Stimulated activated CD4-positive, alpha-beta T cell treated with anti-CD3 and anti-CD28 coated beads, Interleukin-15, amount 100 ng/mL, for 24 hours (primary cell): Measurements from ENCODE around the gene ROBO1.

Experiments used
- DNase-seq: peaks from one replicate; pipeline ENCODE4 v3.0.0-alpha.2; 2020

The ROBO1 gene

DNA sequence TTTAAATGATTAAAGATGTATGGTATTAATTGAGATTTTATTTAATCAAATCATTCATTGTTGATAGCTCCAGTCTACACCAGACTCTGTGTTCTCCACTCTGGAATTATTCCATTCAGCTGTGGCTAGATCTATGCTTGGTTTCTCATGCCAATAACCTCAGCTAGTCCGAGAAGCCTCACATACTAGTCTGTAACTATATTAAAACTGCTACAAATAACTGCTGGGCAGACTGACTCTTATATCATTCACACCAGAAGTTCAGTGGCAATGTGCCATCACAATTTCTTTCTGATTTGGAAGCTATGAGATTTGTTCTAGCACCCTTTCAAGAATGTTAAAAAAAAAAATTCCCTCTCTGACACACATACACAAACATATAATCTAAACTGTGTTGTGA is 947.3 kb downstream of the ROBO1 start:
- no peak for DNase-seq

- DNase-seq: no peak
Observed at GRCh38 chr3:78818161-78818985, 949.4 kb downstream of the ROBO1 start.

DNA sequence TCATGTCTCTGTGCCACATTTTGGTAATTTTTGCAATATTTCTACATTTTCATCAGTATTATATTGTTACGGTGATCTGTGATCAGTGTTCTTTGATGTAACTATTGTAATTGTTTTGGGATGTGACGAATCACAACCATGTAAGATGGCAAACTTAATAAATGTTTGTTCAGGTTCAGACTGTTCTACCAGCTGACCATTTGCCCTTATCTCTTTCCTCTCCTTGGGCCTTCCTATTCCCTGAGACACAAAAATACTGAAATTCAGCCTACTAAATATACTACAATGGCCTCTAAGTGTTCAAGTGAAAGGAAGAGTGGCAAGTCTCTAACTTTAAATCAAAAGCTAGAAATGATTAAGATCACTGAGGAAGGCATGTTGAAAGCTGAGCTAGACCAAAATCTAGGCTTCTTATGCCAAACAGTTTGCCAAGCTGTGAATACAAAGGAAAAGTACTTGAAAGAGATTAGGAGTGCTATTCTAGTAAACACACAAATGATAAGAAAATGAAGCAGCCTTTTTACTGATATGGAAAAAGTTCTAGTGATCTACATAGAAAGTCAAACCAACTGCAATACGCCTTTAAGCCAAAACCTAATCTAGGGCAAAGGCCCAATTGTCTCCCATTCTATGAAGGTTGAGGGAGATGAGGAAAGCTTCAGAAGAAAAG is 952.8 kb downstream of the ROBO1 start:
- no peak for DNase-seq

DNA sequence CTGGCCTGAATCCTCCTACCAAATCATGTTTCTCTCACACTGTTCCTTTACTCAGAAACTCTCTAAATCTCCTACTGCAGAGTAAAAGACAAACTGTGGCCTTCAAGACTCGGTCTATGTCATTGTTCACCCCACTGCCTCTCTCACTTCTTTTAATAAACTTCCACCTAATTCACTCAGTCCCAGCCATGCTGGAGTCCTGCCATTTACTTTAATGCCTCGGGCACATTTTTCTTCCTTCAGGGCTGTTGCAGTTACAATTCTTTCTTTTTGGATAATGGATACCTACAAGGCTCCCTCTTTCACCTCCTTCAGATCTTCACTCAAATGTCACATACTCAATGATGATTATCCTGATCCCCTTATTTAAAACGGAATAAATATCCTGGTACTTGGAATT is 955.6 kb downstream of the ROBO1 start:
- DNase-seq: no peak

DNA sequence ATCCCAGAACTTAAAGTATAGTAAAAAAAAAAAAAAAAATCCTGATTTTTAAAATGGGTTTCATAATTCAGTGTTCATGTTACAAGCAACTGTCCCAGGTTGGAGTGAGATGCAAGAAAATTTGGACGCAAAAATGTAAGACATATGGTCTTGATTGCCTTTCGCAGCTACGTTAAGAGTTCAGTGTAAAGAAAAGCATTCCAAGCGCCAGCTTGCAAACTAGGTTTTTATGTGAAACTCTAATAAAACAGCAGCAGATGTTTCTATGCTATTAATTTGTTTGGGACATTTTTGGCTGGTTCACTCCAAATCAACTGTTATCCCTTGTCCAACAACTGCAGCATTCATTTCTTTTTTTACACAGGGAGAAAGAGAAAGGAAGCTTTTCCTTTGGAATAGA is 957.8 kb downstream of the ROBO1 start:
- no peak for DNase-seq

DNA sequence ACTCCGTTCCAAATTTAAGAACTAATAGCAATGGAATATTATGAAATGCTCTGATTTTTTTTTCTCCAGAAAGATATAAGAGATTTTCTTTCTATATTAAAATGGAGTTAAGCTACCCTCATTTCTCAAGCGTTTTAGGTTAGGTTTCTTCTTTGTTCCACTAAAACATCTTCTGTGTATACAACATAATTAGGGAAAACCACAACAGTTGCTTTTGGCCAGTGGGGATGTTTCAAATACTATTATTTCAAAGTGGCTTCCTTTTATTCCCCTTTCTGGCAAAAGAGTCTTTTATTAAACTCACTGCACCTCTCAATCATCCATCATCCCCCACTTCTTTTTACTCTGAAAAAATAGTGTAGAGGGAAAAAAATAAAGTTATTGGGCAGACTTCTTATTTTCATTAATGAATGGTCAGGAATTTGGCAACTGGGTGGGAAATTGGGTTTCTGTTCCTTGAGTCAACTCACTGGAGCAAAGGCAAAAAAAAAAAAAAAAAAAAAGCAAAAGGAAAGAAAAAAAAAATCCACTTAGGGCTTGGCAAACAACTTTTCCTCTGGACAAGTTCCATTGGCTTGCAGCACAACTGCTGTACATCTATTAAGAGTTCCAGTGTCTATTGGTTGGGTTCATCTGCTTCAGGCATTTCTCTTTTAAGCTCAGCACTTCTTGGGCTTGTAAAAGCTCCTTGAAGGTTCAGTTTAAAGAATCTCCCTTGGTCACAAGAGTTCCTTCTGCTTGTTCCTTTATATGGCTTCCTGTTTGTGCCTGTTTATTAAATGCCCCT is 963.4 kb downstream of the ROBO1 start:
- DNase-seq: no peak

- DNase-seq: no peak
Observed at GRCh38 chr3:78802562-78802930, 965.3 kb downstream of the ROBO1 start.

DNA sequence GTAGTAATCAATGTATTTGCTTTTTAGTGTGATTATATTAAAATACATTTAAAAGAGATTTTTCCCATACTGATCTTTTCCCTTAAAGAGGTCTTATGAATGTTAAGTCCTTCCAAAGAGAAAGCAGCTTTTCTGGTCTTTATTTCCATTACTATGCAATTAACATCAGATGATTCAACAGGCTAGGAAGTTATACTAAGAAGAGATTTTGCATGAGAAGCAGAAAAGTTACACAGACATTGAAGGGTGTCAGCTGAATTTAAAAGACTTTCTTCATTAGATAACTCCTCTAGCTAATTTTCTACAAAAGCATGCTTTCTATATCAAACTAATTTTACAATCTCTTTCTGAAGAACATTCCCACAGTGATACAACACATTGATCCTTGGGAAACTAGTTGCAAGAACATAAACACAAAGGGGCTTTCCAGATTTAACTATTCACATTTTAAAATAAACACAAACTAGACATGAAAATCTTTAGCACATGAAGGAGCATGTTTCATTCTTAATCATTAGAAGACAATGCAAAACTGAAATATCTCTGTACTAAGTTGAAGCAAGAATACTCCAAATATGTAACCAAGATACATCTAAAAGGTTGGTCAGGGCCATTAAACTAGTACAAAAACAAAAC is 965.8 kb downstream of the ROBO1 start:
- no peak for DNase-seq

GRCh38 chr3:78799681-78800080 is 968.1 kb downstream of the ROBO1 start:
- no peak for DNase-seq

GRCh38 chr3:78798266-78798832 is 969.4 kb downstream of the ROBO1 start:
- no peak for DNase-seq

DNA sequence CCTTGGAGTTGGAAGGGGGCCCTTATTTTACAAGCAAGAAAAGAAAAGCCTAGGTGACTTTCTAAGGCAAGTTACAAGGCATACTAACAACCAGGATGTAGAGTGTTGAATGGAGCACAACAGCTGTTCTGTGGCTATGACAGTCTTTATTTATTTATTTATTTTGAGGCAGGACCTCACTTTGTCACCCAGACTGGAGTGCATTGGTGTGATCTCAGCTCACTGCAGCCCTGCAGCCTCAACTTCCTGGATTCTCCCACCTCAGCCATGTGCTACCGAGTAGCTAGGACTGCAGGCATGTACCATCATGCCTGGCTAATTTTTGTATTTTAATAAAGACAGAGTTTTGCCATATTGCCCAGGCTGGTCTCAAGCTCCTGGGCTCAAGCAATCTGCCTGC is 973.4 kb downstream of the ROBO1 start:
- DNase-seq: no peak

- no peak for DNase-seq
Observed at GRCh38 chr3:78792733-78793132, 975.1 kb downstream of the ROBO1 start.

DNA sequence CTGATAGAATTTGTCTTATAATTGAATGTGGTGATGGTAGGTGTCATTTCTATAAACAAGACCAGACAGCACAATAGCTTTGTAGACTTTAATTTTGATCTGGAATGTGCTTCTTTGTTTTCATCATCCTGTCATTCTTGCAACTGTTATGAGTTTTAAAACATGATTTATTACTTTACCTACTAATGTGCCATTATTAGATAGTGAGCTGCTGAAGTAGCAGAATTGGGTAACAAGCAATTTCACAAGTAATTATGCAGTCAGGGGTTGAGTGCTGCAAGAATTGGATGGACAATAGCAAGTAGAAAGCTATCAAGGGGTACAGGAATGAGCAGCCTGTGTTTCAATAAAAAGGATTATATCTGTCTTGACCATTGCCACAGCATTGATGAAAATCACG is 975.6 kb downstream of the ROBO1 start:
- no peak for DNase-seq

GRCh38 chr3:78791753-78792152 is 976.0 kb downstream of the ROBO1 start:
- DNase-seq: no peak

GRCh38 chr3:78788839-78789238 is 979.0 kb downstream of the ROBO1 start:
- DNase-seq: no peak

DNA sequence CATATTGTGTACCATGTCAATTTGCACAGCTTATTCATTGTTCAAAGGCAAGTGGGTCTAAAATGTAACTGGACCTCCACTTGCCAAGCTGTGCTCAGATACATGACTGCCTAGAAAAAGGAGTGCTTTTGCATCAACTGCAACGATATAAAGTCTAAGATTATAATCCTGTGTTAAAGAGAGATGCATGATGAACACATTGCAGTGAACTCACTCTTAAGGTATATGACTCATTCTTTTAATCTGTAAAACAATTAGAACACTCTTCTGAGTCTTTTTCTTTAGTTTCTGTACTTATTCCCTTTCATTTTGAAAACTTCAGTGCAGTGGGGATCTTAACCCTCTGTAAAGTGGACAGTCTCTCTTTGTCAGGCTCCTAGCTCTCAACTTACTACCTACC is 982.8 kb downstream of the ROBO1 start:
- no peak for DNase-seq

DNA sequence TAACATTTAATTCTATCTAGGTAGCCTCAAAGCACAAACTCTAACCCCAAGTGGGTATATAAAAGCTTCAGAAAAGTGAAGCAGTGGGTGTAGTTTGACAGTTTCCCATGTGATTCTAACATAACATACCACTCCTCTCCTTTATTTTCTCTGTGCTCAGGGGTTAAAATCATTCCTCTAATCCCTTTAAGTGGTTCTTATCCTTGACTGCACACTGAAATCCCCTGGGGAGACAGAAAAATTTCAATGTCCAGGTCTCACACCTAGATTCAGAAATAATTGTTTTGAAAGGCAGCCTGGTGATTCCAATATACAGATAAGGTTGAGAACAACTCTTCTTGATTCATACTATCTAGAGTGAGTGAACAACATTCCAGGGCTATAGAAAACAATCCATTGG is 986.4 kb downstream of the ROBO1 start:
- no peak for DNase-seq

- no peak for DNase-seq
Observed at GRCh38 chr3:78765671-78766485, 1001.9 kb downstream of the ROBO1 start.

- DNase-seq: no peak
Observed at GRCh38 chr3:78764634-78765033, 1003.2 kb downstream of the ROBO1 start.

GRCh38 chr3:78762121-78762520 is 1005.7 kb downstream of the ROBO1 start:
- DNase-seq: no peak

GRCh38 chr3:78761126-78761525 is 1006.7 kb downstream of the ROBO1 start:
- DNase-seq: no peak

DNA sequence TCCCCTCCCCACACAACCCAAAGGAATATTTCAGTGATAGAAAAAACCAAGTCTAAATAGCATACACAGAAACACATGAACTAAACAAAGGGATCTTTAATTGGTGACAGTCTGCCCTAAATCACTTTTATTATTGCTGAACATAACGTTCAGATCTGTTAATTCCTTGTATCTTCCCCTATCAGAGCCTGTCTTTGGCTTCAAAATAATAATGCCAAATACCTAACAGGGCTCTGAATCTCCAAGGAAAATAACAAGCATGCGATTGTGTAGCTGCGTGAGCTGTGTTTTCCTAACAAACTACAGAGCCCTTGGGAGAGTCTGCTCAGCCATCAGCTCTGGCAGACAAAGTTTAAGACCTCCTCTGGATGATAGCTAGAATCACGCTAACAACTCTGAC is 1010.1 kb downstream of the ROBO1 start:
- DNase-seq: no peak
